NCI-H82 treated with DMSO at 0.1 percent for 48 hours (cell line): ENCODE measurements around the gene B4GALT3.
"Not testable (repeated sequence)": the region's sequence is repeated elsewhere in the genome, so short reads cannot be mapped to it uniquely, and the experiment has no call there.

Experiments
- DNase-seq: peaks from one replicate; lab custom pipeline; 2025; ENCODE audit not compliant: unreplicated experiment; lab: John Stamatoyannopoulos, UW

Gene B4GALT3

DNA sequence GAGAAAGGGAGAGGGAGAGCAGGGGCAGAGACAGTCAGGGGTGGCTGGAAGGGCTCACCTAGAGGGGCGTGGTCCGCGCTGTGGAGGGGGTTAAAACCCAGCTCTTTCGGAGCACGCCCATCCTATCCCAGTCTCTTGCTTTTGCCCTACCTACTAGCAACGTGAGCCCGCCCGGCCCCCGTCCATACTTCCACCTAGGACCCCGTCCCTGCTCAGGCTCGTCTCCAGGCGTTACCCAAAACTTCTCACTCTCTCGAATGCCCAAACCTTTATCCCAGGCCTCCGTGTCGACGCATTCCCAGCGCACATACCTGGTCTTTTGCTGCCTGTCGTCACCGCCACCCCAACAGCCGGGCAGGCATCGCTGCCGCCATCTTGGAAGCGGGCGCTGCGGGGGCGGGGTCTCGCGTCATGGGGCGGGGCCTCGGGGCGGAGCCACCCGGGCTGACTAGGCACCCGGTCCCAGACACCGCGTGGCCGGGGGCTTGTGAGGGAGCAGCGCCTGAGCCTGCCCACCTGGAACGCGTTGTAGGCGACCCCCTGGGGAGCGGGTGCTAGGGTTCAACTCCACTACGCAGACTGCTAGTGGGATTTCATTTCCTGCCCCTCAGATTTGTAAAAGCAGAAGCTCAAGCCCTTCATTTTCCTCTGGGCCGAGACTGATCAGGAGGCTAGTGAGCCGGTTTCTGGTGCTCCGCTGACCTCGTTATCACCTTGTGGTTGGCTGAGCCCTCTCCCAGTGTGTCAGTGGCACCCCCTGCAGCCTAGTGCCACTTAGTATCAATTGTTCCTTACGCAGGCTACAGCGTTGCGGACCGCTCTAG, at the start of gene B4GALT3:
B4GALT3 (minus strand) TSS at position 396 of the 824 bp plus-strand sequence. CDS start 1,447 bp downstream, outside the sequence.
- peak; percentile 86 for DNase-seq

DNA sequence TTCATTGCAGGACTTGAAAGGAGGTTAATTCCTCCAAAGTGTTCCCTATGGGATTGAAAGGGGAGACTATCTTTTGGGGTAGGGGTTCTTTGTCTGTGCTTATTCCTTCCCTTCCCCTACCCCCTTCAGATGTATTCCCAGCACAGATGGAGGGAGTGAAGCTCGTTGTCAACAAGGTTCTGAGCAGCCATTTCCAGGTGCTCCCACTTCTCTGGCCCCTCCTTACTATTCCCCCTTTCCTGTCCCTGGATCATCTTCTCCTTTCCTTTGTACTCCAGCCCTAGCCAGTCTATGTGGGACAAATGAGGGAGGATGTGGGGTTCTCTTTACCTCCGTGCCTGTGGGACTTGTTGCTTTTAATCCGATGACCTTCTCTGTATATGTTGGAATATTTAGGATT, 49.5 kb upstream of the B4GALT3 start:
- no peak for DNase-seq

DNA sequence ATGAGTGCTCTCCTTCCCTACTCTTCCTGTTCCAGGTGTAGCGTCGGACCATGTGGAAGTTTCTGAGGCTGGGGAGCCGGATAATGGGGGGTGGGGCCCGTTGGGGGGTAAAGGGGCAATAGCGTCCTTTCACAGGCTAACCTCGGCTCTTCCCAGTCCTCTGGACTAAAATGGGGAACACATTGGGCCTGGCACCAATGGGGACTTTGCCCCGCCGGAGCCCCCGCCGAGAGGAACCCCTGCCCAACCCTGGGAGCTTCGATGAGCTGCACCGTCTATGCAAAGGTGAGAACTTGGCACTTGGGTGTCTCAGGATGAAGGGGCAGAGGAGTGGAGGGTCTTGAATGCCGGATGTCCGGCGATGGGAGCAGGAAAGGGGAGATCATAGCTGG, 49.0 kb upstream of the B4GALT3 start:
- DNase-seq, result no peak

DNA sequence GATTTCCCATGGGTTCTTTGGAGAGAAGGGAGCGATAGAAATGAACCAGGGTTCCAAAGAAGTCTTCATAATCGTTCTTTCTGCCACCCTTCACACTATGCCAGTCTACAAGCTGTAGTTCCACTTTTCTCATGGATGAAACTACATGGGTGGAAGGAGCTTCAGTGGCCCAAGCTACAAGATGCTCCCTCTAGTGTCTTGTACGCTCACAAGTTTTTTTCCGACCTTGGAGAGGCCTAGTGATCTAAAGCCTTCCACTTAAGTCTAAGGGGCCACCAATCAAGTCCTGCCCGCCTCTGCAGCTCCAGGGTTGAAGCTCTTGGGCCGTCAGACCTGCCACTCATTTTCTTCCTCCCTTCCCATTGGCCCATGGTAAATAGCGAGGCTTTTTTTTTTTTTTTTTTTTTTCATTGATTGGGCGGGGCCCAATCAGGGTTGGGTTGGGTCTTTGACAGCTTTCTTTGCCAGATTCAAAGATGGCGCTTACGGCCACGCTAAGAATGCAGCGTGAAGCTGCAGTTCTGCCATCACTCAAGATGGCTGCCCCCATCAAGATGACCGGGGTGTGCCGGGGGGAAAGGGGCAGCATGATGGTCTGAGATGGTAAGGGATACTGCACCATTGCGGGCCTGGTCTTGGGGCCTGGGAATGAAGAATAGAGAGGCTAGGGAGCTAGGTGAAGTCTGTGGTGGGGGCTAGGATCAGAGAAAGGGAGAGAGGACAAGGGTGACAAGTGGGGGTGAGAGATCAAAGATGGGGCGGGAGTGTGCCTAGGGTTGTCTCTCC, 48.4 kb upstream of the B4GALT3 start, which contains the start of gene TOMM40L:
TOMM40L (plus strand) TSS at position 527 of the 786 bp plus-strand sequence. CDS start 430 bp downstream, outside the sequence.
- DNase-seq, result peak; percentile 100

DNA sequence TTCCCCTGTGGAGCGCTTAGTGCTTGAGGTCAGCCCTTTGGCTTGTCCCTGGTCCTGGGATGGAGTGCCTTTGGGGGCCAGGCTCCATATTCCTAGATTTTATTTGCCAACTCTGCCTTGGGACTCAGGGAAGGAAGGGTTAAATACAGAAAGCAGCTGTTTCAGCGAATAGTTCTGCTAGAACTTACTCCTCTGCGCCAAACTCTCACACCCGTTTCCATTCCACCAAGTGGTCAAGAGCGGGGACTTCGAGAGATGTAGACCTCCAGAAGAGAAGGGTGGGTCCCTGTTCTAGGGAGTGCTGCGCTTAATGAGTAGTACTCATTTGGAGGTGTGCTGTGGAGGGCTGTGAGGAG, 47.8 kb upstream of the B4GALT3 start:
- no peak for DNase-seq

DNA sequence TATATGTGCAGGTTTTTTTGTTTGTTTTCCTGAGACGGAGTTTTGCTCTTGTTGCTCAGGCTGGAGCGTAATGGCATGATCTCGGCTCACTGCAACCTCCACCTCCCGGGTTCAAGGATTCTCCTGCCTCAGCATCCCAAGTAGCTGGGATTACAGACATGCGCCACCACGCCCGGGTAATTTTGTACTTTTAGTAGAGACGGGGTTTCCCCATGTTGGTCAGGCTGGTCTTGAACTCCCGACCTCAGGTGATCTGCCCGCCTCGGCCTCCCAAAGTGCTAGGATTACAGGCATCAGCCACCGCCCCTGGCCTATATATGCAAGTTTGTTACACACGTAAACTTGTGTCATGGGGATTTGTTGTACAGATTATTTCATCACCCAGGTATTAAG, 47.4 kb upstream of the B4GALT3 start:
- not testable (repeated sequence) for DNase-seq

DNA sequence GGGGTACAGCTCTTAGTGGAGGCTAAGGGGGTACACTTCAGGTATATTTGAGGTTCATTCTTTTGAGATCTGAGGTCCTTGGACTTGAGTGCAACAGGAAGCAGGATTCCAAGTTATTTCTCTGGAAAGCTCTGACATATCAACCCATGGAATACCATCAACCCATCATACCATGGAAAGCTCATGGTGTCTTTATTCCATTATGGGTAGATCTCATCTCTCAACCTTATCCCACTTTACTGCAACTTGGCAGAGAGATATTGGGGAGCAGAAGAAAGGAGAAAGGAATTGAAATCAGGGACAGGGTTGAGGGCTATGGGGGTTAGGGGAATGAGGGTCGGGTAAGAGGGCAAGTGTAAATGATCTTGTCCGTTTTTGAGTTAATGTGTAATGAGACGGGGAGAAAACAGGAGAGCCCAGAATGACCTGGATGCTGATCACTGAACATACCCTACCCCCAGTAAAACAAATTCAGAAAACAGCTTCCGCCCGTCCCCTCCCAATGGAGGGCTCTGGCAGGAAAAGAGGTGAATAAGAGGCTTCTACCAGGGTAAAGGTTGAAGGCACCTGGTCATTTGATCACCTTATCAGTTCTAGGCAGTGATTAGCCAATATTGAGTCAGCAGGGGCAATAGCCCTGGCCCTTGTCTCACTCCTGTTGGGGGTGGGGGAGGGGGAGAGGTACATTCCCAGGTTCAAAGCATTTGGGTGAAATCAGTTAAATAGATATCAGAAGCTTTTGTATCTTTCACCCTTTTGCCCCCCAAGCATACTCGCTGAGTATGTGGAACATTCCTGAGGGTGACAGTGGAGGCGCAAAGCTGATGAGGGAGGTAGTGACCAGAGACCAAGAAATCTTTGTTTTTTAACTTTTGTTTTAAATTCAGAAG, 46.7 kb upstream of the B4GALT3 start:
- DNase-seq, result no peak

DNA sequence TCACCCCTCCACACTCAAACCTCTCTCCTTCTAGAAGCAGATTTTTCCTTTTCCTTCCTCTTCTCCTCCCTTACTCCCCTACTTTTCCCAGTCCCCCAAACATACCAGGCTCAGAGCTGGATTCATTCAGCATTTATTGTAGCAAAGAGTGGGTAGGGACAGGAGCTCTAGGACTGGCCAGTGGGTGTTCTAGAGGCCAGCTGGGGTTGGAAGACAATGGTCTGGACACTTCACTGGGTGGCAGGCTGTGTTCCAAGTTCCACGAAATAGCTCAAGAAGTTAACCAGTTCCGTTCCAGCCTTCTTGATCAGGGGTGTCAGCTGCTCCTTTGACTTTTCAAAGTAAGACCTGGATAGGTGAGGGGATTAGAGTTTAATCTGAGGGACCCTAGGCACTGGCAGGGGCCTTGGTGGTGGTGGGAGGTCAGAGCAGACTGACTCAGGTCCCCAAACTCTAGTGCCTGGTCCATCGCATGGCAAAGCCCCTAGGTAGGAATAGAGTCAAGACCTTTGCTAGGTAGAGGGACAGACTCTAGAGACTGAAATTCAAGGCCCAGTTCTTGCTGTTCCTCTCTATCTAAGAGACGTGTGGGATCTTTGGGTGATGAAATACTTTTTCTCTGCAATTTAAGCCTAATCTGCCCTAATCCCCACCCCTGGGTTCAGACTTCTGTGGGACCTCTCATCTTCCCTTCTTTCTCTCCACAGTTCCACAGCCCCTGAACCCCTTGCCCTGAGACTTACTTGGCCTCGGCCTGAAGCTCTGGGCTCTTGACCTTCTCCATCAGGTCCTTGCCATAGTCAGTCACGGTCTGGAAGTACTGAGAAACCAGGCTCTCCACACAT, 45.1 kb upstream of the B4GALT3 start:
- DNase-seq, result no peak

DNA sequence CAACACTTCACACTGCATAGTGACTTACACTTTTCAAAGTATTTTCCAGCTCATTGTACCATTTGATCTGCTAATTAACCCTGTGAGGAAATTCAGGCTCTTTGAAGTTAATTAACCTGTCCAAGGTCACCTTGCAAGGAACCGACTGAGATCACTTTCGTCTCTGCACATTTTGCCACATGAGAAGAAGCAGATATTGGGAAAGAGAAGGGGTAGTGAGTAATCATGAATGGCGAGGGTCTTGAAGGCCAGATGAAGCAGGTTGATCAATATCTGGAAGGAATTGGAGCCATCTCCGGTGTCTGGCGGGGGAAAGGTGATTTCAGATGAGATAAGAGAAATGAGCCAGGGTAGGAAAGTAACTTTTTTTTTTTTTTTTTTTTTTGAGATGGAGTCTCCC, 42.7 kb upstream of the B4GALT3 start:
- DNase-seq, result no peak

DNA sequence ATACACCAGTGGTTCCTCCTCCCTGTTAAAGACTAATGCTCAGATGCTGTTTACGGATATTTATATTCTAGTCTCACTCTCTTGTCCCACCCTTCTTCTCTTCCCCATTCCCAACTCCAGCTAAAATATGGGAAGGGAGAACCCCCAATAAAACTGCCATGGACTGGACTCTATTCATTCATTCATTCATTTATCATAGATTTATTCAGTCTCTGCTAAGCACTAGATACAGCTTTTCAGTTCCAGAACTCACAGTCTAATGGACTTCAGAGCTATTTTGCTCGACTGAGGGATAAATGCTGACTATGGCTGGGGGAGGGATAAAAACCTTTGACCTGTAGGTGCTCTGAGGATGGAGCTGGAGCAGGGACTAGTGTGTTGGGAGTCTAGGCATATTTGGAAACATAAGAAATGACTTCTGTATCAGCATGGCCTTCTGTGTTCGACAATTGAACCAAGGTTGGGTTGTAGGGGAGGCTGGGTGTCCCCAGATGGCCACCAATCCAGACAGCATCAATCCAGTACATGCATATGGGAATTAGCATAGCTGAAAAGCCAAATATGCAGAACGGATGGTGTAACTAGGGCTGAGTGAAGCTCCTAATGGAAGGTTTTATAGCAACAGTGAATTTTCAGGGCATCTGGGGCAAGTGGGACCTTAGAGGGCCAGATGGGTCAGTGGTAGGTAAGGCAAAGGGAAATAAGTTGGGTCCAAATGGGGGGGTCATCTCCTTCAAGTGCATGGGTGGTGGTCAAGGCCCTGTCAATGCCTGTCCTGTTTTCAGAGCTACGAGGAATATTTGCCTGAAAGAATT, 42.0 kb upstream of the B4GALT3 start:
- DNase-seq, result no peak

DNA sequence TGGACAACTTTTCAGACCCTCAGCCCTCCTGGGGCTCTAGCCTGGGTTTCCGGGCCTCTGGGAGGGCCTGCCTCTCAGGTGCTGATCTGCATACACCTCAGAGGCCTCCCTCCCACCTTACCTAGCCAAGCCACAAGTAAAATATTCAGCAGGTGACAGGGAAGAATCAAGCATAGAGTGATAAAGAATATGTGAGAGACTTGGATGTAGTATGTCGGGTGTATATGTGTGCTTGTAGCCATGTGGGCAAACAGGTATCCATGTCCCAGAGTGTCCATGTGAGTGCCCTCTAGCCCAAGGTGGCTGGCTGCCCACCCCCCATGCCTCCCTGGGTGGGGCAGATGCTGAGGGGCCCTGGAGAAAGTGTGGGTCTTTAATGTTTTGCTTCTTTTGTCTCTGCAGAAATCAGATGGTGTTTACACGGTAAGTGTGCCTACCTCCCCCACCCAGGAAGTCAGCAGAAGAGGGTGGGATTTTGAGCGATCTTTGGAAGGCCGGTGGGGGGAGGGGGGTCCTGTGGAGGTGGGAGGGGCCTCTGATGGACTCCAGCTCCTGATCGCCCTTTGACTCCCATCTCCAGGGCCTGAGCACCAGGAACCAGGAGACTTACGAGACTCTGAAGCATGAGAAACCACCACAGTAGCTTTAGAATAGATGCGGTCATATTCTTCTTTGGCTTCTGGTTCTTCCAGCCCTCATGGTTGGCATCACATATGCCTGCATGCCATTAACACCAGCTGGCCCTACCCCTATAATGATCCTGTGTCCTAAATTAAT, 41.2 kb upstream of the B4GALT3 start:
- no peak for DNase-seq

DNA sequence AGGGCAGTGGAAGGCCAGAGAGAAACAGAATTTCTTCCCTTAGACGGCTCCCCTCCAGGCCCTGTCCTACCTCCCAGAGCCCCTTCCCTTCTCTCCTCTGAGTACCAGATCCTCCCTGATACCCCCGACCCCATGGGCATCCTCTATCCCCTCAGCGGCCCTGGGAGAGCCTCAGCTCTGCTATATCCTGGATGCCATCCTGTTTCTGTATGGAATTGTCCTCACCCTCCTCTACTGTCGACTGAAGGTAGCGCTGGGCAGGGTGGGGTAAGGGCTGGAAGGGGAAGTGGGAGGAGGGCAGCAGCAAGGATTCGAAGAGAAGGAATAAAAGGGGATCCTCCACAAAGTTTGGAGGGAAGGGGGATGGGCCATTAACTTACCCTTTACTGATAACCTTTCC, 40.5 kb upstream of the B4GALT3 start:
- DNase-seq, result no peak

DNA sequence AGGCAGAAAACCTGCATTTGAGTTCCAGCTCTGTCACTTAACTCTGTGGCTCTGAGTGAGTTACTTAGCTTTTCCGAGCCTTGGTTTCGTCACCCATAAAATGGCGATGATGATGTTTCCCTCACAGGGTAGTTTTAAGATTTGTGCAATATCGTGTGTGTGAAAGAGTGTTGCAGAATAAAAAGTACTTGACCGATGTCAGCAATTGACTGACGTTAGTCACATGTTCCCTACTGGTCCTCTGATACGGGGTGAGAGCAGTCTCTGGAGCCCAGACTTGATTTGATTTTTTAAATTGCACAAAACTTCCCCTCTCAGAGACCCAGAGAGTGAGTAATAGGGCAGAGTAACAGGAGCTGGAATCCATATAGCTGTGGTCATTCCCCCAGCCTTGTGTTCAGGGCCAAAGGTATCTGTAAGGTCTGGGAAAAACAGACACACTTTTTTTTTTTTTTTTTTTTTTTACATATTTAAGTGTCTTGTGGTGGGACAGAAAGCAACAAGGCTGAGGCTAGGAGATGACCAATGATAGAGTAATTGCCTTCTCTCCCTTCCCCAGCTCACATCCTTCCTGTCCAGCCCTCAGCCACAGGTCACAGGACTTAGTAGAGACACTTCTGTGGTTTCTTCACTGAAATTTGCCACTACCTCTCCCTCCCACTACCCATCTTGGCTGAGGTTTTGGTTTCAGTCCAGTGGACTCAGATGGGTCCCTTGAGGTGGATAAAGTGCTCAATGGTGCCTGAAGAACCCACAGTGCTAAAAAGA, 39.8 kb upstream of the B4GALT3 start:
- no peak for DNase-seq

DNA sequence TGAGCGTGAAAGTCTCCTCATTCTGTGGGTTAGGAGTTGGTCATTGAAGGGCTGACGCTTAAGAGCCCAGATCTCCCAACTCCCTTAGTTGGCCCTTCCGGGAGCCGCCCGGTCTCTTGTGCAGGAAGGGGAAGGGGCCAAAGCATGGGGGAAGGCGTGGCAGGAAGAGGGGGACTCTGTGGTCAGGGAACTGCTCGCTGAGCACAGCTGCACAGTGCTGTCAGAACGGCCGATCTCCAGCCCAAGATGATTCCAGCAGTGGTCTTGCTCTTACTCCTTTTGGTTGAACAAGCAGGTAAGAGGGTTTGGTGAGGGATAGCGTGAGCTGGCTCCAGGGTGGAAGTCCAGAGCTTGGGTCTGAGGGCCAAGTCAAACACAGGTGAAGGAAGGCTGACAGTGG, 37.8 kb upstream of the B4GALT3 start, which contains the start of gene FCER1G:
FCER1G (plus strand) TSS at position 220 of the 400 bp plus-strand sequence; CDS start at position 247, 27 bp downstream.
- no peak for DNase-seq

DNA sequence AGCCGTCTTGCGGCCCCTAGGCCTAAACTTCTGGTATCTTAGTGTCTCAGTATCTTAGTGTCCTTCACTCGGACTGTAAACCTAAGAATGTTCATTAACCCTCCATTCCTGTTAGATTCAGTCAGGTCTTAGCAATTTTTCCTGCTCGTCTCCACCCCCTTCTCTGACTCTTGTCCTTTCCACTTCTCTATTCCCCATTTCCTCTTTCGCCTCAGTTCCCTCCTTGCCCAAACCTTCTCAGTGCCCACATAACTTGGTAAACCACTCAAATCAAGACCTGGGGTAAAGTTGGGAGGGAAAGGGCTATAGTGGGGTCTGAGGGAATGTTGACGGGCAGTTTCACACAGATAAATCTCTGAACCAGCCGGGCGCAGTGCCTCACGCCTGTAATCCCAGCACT, 37.1 kb upstream of the B4GALT3 start:
- no peak for DNase-seq

DNA sequence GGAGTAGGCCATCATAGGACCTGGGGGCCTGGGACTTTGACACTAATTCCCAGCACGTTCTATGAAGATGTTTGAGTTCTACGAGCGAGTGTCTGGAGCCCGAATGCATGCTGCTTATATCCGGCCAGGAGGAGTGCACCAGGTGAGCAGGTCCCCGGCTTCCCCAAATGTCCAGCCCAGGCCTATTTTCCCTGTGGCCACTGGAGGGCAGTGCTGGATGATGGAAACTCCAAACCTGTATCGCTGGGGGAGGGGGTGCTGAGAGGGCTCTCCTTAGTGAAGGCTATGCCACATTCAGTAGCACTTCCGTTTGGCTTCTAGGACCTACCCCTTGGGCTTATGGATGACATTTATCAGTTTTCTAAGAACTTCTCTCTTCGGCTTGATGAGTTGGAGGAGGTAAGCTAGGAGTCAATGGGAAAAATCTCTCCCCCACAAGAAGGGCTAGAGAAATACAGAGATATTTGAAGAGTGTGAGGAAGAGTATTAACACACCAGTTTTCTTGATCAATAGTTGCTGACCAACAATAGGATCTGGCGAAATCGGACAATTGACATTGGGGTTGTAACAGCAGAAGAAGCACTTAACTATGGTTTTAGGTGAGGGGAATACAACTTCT, 32.6 kb upstream of the B4GALT3 start:
- DNase-seq, result peak; percentile 72

DNA sequence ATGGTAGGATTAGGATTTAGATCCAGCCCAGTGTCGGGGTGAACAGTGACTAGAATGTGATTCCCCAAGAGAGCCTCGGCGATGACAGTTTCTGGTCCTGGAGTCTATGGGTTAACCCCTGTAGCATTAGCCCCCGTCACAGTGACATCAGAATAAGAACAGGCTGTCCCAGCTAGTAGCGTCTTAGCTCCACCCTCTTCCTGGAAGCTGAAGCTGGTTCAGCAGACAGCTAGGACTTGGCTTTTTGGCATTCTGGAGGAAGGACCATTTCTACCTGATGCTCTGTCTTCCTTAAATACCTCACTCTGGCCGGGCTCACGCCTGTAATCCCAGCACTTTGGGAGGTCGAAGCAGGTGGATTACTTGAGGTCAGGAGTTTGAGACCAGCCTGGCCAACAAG, 29.9 kb upstream of the B4GALT3 start:
- DNase-seq, result no peak
